Endothelial cell of umbilical vein (primary cell): ENCODE data around the gene CAMK2B. TPM values are rescaled to one million over a fixed set of nuclear protein-coding genes. Genes with fewer than 3 reads are reported as not detected.

Experiments
- BruUV-seq: library from RNA; stranded (reverse); fragments of 400-500 nt; replicated peaks from 2 replicates; lab custom pipeline; 2021; lab: Mats Ljungman, UMichigan
- CTCF ChIA-PET: fragments of 300-600, 350-600 bp; sonication (Branson Sonifier 250); formaldehyde crosslinking; loops from one replicate; lab custom pipeline; 2021; ENCODE audit warnings: antibody characterized with exemption, inconsistent platforms; lab: Charles Lee
- POLR2A ChIA-PET: fragments of 300-600, 350-600 bp; sonication (Branson Sonifier 250); formaldehyde crosslinking; loops from one replicate; lab custom pipeline; 2021; ENCODE audit warnings: antibody characterized with exemption, inconsistent platforms; lab: Charles Lee
- DNase-seq: peaks from one replicate; pipeline ENCODE4 v3.0.0-alpha.2; 2011; ENCODE audit warnings: low read depth, low spot score
- FAIRE-seq: peaks from 2 replicates; lab custom pipeline; 2011; peaks lifted over from hg19 to GRCh38; lab: Jason Lieb, UNC
- H2AFZ ChIP-seq: 2 replicates; pipeline ENCODE4 v1.6.0; 2012; ENCODE audit warnings: low read depth, low read length, control low read depth, inconsistent platforms
- H3K27ac ChIP-seq: 2 replicates; pipeline ENCODE4 v1.5.1; 2011; ENCODE audit warnings: low read depth, mild to moderate bottlenecking, control low read depth, low read length, moderate library complexity; ENCODE audit not compliant: insufficient read depth
- H3K27me3 ChIP-seq, 2 experiments: 2 replicates each; pipeline versions ENCODE4 v1.6.0 to v1.6.1; 2011; ENCODE audit warnings: low read length in 2 of 2, mixed read lengths in 1 of 2; ENCODE audit not compliant: control insufficient read depth in 2 of 2, insufficient read depth in 2 of 2
- H3K36me3 ChIP-seq, 2 experiments: 2 replicates in 1 of 2; 3 replicates in 1 of 2; pipeline ENCODE4 v1.5.1; 2011; ENCODE audit warnings: low read length in 2 of 2, mild to moderate bottlenecking in 1 of 2, moderate library complexity in 1 of 2; ENCODE audit not compliant: control insufficient read depth in 2 of 2, insufficient read depth in 2 of 2; ENCODE audit errors: extremely low read depth in 1 of 2
- H3K4me1 ChIP-seq: 3 replicates; pipeline ENCODE4 v1.5.1; 2011; ENCODE audit warnings: mild to moderate bottlenecking, low read length; ENCODE audit not compliant: control insufficient read depth, insufficient read depth; ENCODE audit errors: extremely low read depth
- H3K4me2 ChIP-seq: 2 replicates; pipeline ENCODE4 v1.6.1; 2011; ENCODE audit warnings: low read length, control low read depth, mixed read lengths; ENCODE audit not compliant: insufficient read depth
- H3K4me3 ChIP-seq, 3 experiments: fragments of 200-600 bp in 1 of 3; sonication (generic), shearing (Covaris generic) in 1 of 3; replicated peaks in 1 of 3; 2 replicates each; pipeline ENCODE4 v1.5.1; 2011 to 2016; ENCODE audit warnings: control low read depth in 3 of 3, low read length in 3 of 3, mild to moderate bottlenecking in 2 of 3, inconsistent platforms in 1 of 3, low read depth in 1 of 3, moderate library complexity in 1 of 3; ENCODE audit not compliant: insufficient read depth in 1 of 3
- H3K79me2 ChIP-seq: 2 replicates; pipeline ENCODE4 v1.6.0; 2012; ENCODE audit warnings: low read length, inconsistent platforms; ENCODE audit not compliant: control insufficient read depth, insufficient read depth
- H3K9ac ChIP-seq: replicated peaks from 2 replicates; pipeline ENCODE3; 2011; ENCODE audit warnings: low read length, control low read depth; ENCODE audit not compliant: insufficient read depth; ENCODE audit errors: extremely low read depth
- H3K9me1 ChIP-seq: replicated peaks from 3 replicates; pipeline ENCODE4 v1.6.0; 2011; ENCODE audit warnings: mild to moderate bottlenecking, low read length; ENCODE audit not compliant: control insufficient read depth, insufficient read depth; ENCODE audit errors: extremely low read depth
- H3K9me3 ChIP-seq: replicated peaks from 2 replicates; pipeline ENCODE4 v1.5.1; 2012; ENCODE audit warnings: low read length, inconsistent platforms; ENCODE audit not compliant: control insufficient read depth, insufficient read depth
- H4K20me1 ChIP-seq: replicated peaks from 2 replicates; pipeline ENCODE3; 2011; ENCODE audit warnings: mild to moderate bottlenecking, low read length; ENCODE audit not compliant: control insufficient read depth, insufficient read depth; ENCODE audit errors: extremely low read depth
- CTCF ChIP-seq, 2 donors: IDR thresholded peaks; 1 replicate in 1 of 2; 2 replicates in 1 of 2; pipeline ENCODE4 v1.5.1; 2011; ENCODE audit warnings: low read length in 2 of 2, mild to moderate bottlenecking in 2 of 2, moderate library complexity in 2 of 2, control low read depth in 1 of 2, inconsistent platforms in 1 of 2, low read depth in 1 of 2; ENCODE audit not compliant: insufficient read depth in 1 of 2; ENCODE audit errors: extremely low read depth in 1 of 2
- EZH2 ChIP-seq: IDR thresholded peaks from 2 replicates; pipeline ENCODE4 v1.6.1; 2012; ENCODE audit warnings: borderline replicate concordance, low read depth, mild to moderate bottlenecking, moderate library complexity, low read length, inconsistent platforms; ENCODE audit not compliant: severe bottlenecking
- FOS ChIP-seq: IDR thresholded peaks from 2 replicates; pipeline ENCODE4 v1.6.1; 2011; ENCODE audit warnings: mild to moderate bottlenecking, low read length, moderate library complexity, borderline replicate concordance; ENCODE audit not compliant: insufficient read depth
- GATA2 ChIP-seq: IDR thresholded peaks from 2 replicates; pipeline ENCODE4 v1.7.0; 2011; ENCODE audit warnings: low read depth, mild to moderate bottlenecking, moderate library complexity, mixed read lengths, low read length; ENCODE audit not compliant: insufficient read length, insufficient read depth
- MYC ChIP-seq: IDR thresholded peaks from one replicate; pipeline ENCODE4 v1.6.1; 2011; ENCODE audit warnings: mild to moderate bottlenecking, low read depth, low read length
- POLR2AphosphoS5 ChIP-seq: IDR thresholded peaks from 2 replicates; pipeline ENCODE4 v1.6.1; 2012; ENCODE audit warnings: low read depth, mild to moderate bottlenecking, control low read depth, low read length, moderate library complexity; ENCODE audit not compliant: insufficient read depth
- dilution Hi-C: fragments of 300-500 bp; cut with MboI; formaldehyde crosslinking; loops from one replicate; pipeline ENCODE4 v1.15.0; 2019; ENCODE audit warnings: low sequenced_read_pairs; ENCODE audit not compliant: extremely low pct_ligation_motif_present
- intact Hi-C: fragments of 100-400 bp; cut with micrococcal nuclease; formaldehyde crosslinking; loops from one replicate; pipeline ENCODE4 v1.10.0; 2022
- polyA plus RNA-seq, 4 experiments: library from polyadenylated mRNA; depleted of rRNA in 3 of 4; stranded (reverse) in 3 of 4; unstranded in 1 of 4; fragments of >200 nt; gene quantifications; 2 replicates each; pipeline versions ENCODE4 v1.2.1 to v1.2.3, GENCODE V29; 2011 to 2012; ENCODE audit warnings: missing spikeins in 1 of 4
- total RNA-seq: library from RNA; stranded (reverse); gene quantifications from 2 replicates; pipeline ENCODE4 v1.2.3, GENCODE V29; 2021

Gene CAMK2B
- total and polyA plus RNA-seq, 2 donors (not counting 3 experiments of a cell fraction or from before 2014, with no cell fraction given): 0.57 to 1.6 TPM

GRCh38 chr7:44193011-44193802 lies 132.2 kb downstream of the CAMK2B start:
- no peak for DNase-seq
- no peaks in the 10 kb centered on the region for H3K9me3 ChIP-seq
- H2AFZ ChIP-seq: no peak overlapping the region
- no TSS peak for BruUV-seq
- no peak for TF ChIP-seq FOS
- no peak for TF ChIP-seq CTCF (IDR thresholded peaks at IDR 0.05; ENCODE audit: extremely low read depth in 1 of 2, insufficient read depth in 1 of 2, low read depth in 1 of 2, low read length in 2 of 2)
- TF ChIP-seq GATA2: no peak
- POLR2A ChIA-PET: no interaction called here
- dilution Hi-C loops (no loop called here), intact Hi-C loops (no loop called here)
- H4K20me1 ChIP-seq: no peaks in the 10 kb centered on the region
- H3K9me1 ChIP-seq: no peaks in the 10 kb centered on the region
- no peak overlapping the region for H3K4me2 ChIP-seq
- CTCF ChIA-PET: interaction anchor here (4.9 kb wide), 1 partner anchor 121 kb away, joined by 60 read pairs; no protein-coding TSS in a partner anchor
- H3K27me3 ChIP-seq: peaks cover 7 to 20% of the 10 kb centered on the region in 2 experiments
- FAIRE-seq: no peak
- no peak overlapping the region for H3K4me3 ChIP-seq
- H3K36me3 ChIP-seq: no peaks in the 10 kb centered on the region
- H3K4me1 ChIP-seq: no peaks in the 10 kb centered on the region
- no peak overlapping the region for H3K9ac ChIP-seq
- H3K27ac ChIP-seq: no peak overlapping the region
- H3K79me2 ChIP-seq: no peaks in the 10 kb centered on the region

GRCh38 chr7:44191171-44191570 lies 134.2 kb downstream of the CAMK2B start:
- H3K27me3 ChIP-seq: peaks cover 4 to 10% of the 10 kb centered on the region in 2 experiments
- POLR2A ChIA-PET: no interaction called here
- H3K27ac ChIP-seq: no peak overlapping the region
- no peaks in the 10 kb centered on the region for H3K9me3 ChIP-seq
- H4K20me1 ChIP-seq: no peaks in the 10 kb centered on the region
- no peak overlapping the region for H2AFZ ChIP-seq
- dilution Hi-C loops: no loop called here
- TF ChIP-seq GATA2 (no peak), EZH2 (no peak), CTCF (IDR thresholded peaks at IDR 0.05; ENCODE audit: extremely low read depth in 1 of 2, insufficient read depth in 1 of 2, low read depth in 1 of 2, low read length in 2 of 2) (no peak), MYC (no peak), POLR2AphosphoS5 (no peak)
- H3K4me1 ChIP-seq: no peaks in the 10 kb centered on the region
- intact Hi-C loops: no loop called here
- FAIRE-seq: no peak
- no peak for DNase-seq
- H3K9ac ChIP-seq: no peak overlapping the region
- H3K36me3 ChIP-seq: no peaks in the 10 kb centered on the region
- H3K4me2 ChIP-seq: no peak overlapping the region
- H3K79me2 ChIP-seq: no peaks in the 10 kb centered on the region
- no peak overlapping the region for H3K4me3 ChIP-seq
- CTCF ChIA-PET: no interaction called here
- no peaks in the 10 kb centered on the region for H3K9me1 ChIP-seq
- no TSS peak for BruUV-seq
